ENCODE measurements around the gene GAB2.
A peak's percentile ranks its signal among the peaks of the same experiment; 100 is the strongest.

The GAB2 gene

GRCh38 chr11:78269806-78270205, 147.8 kb downstream of the GAB2 start:
- Histone ChIP-seq H3K79me2 (ENCODE audit: insufficient read depth, low read length) (peaks cover 99% of the 10 kb centered on the region), H2AFZ (ENCODE audit: low read depth, low read length) (no peak overlapping the region), H3K4me3 (ENCODE audit: low read depth in 1 of 2, low read length in 2 of 2) (no peak overlapping the region), H3K9ac (ENCODE audit: low read depth, low read length) (no peak overlapping the region), H3K4me1 (ENCODE audit: insufficient read depth, low read length) (peaks cover 11% of the 10 kb centered on the region), H3K4me2 (ENCODE audit: insufficient read depth, low read length) (no peak overlapping the region), H4K20me1 (ENCODE audit: insufficient read depth, low read length) (peaks cover 4% of the 10 kb centered on the region; the same call in 1 of the 2 replicates), H3K36me3 (ENCODE audit: insufficient read depth, low read length) (peaks cover 73% of the 10 kb centered on the region), H3K27me3 (ENCODE audit: insufficient read depth, low read length, poor library complexity) (no peaks in the 10 kb centered on the region), H3K27ac (ENCODE audit: low read length) (0 out of 2 replicates have a peak overlapping the region, but pooled peaks have one; percentile 59), H3K9me3 (ENCODE audit: insufficient read depth, low read length, severe bottlenecking) (peaks cover 19% of the 10 kb centered on the region)
- TF ChIP-seq EZH2 (IDR thresholded peaks at IDR 0.05; ENCODE audit: borderline replicate concordance, low read depth, low read length, severe bottlenecking) (no peak), CTCF (IDR thresholded peaks at IDR 0.05; ENCODE audit: borderline replicate concordance, extremely low read depth, low read length, poor library complexity, severe bottlenecking) (no peak)
- DNase-seq (no peak), ATAC-seq (ENCODE audit: insufficient read depth, low read depth) (no peak)

- no peak for DNase-seq
These were observed 148.8 kb downstream of the GAB2 start for GRCh38 chr11:78268591-78269410.

GRCh38 chr11:78266451-78266850, 151.2 kb downstream of the GAB2 start:
- Histone ChIP-seq H3K9ac (ENCODE audit: low read depth, low read length) (no peak overlapping the region), H3K4me1 (ENCODE audit: insufficient read depth, low read length) (peaks cover 11% of the 10 kb centered on the region), H3K9me3 (ENCODE audit: insufficient read depth, low read length, severe bottlenecking) (no peaks in the 10 kb centered on the region), H3K4me2 (ENCODE audit: insufficient read depth, low read length) (no peak overlapping the region), H2AFZ (ENCODE audit: low read depth, low read length) (no peak overlapping the region), H3K79me2 (ENCODE audit: insufficient read depth, low read length) (peaks cover 99% of the 10 kb centered on the region), H4K20me1 (ENCODE audit: insufficient read depth, low read length) (peaks cover 7% of the 10 kb centered on the region; the same call in 1 of the 2 replicates), H3K4me3 (ENCODE audit: low read depth in 1 of 2, low read length in 2 of 2) (no peak overlapping the region), H3K36me3 (ENCODE audit: insufficient read depth, low read length) (peaks cover 46% of the 10 kb centered on the region), H3K27ac (ENCODE audit: low read length) (peak overlapping the region; percentile 71), H3K27me3 (ENCODE audit: insufficient read depth, low read length, poor library complexity) (no peaks in the 10 kb centered on the region)
- DNase-seq (no peak), ATAC-seq (ENCODE audit: insufficient read depth, low read depth) (no peak)
- no peak for TF ChIP-seq EZH2 (IDR thresholded peaks at IDR 0.05; ENCODE audit: borderline replicate concordance, low read depth, low read length, severe bottlenecking)
- peak; percentile 19 for TF ChIP-seq CTCF (IDR thresholded peaks at IDR 0.05; ENCODE audit: borderline replicate concordance, extremely low read depth, low read length, poor library complexity, severe bottlenecking)

More at GRCh38 chr11:78268591-78269410, 148.8 kb downstream of the GAB2 start:
- Histone ChIP-seq H3K9ac (ENCODE audit: low read depth, low read length) (no peak overlapping the region), H3K27me3 (ENCODE audit: insufficient read depth, low read length, poor library complexity) (no peaks in the 10 kb centered on the region), H2AFZ (ENCODE audit: low read depth, low read length) (no peak overlapping the region), H3K27ac (ENCODE audit: low read length) (peak overlapping the region; percentile 59), H3K4me3 (ENCODE audit: low read depth in 1 of 2, low read length in 2 of 2) (no peak overlapping the region), H3K4me1 (ENCODE audit: insufficient read depth, low read length) (peaks cover 11% of the 10 kb centered on the region), H3K36me3 (ENCODE audit: insufficient read depth, low read length) (peaks cover 63% of the 10 kb centered on the region), H3K9me3 (ENCODE audit: insufficient read depth, low read length, severe bottlenecking) (peaks cover 12% of the 10 kb centered on the region), H3K4me2 (ENCODE audit: insufficient read depth, low read length) (no peak overlapping the region), H4K20me1 (ENCODE audit: insufficient read depth, low read length) (peaks cover 4% of the 10 kb centered on the region; the same call in 1 of the 2 replicates), H3K79me2 (ENCODE audit: insufficient read depth, low read length) (peaks cover 99% of the 10 kb centered on the region)
- TF ChIP-seq EZH2 (IDR thresholded peaks at IDR 0.05; ENCODE audit: borderline replicate concordance, low read depth, low read length, severe bottlenecking) (no peak), CTCF (IDR thresholded peaks at IDR 0.05; ENCODE audit: borderline replicate concordance, extremely low read depth, low read length, poor library complexity, severe bottlenecking) (no peak)
- no peak for ATAC-seq (ENCODE audit: insufficient read depth, low read depth)

All from DND-41 (cell line).